Activated CD4-positive, alpha-beta T cell treated with anti-CD3 and anti-CD28 coated beads for 36 hours (primary cell): ENCODE data around the gene CPNE5. TPM values are rescaled to one million over a fixed set of nuclear protein-coding genes. Genes with fewer than 3 reads are reported as not detected.

Experiments
- ATAC-seq: fragments of 200-7000 bp; cut with Tn5 transposase; one replicate; pipeline ENCODE4 v1.10.0; 2021; ENCODE audit warnings: mild to moderate bottlenecking, moderate library complexity
- CTCF ChIA-PET: fragments of 350-600 bp; sonication (Branson Sonifier 250); formaldehyde crosslinking; loops from one replicate; lab custom pipeline; 2021; ENCODE audit warnings: antibody characterized with exemption; lab: Charles Lee
- POLR2A ChIA-PET: fragments of 350-600 bp; sonication (Branson Sonifier 250); formaldehyde crosslinking; loops from one replicate; lab custom pipeline; 2021; ENCODE audit warnings: antibody characterized with exemption, inconsistent platforms; lab: Charles Lee
- DNase-seq: peaks from one replicate; pipeline ENCODE4 v3.0.0-alpha.2; 2020
- H3K27ac Mint-ChIP-seq: one replicate; pipeline ENCODE4 v1.8.0; 2021; ENCODE audit warnings: mixed read lengths
- H3K27me3 Mint-ChIP-seq: one replicate; pipeline ENCODE4 v1.8.0; 2021; ENCODE audit warnings: mixed read lengths
- H3K36me3 Mint-ChIP-seq: one replicate; pipeline ENCODE4 v1.8.0; 2021; ENCODE audit warnings: low read depth, mixed read lengths
- H3K4me1 Mint-ChIP-seq: one replicate; pipeline ENCODE4 v1.8.0; 2021; ENCODE audit warnings: mixed read lengths
- H3K4me3 Mint-ChIP-seq: one replicate; pipeline ENCODE4 v1.8.0; 2021; ENCODE audit warnings: mild to moderate bottlenecking, moderate library complexity, mixed read lengths
- H3K9me3 Mint-ChIP-seq: one replicate; pipeline ENCODE4 v1.8.0; 2021; ENCODE audit warnings: low read depth, mixed read lengths
- intact Hi-C, 2 experiments: fragments of 100-400 bp; cut with DNase I in 1 of 2; cut with micrococcal nuclease in 1 of 2; formaldehyde crosslinking; loops; one replicate each; pipeline versions ENCODE4 v1.14.2 to v1.15.1; 2022 to 2024; cut with DNase I, micrococcal nuclease
- total RNA-seq, 2 experiments: library from RNA; stranded (reverse); gene quantifications; one replicate each; pipeline ENCODE4 v1.2.3, GENCODE V29; 2021

The CPNE5 gene
- total RNA-seq, 2 experiments from 2014 or later, result 1.1 to 1.3 TPM

DNA sequence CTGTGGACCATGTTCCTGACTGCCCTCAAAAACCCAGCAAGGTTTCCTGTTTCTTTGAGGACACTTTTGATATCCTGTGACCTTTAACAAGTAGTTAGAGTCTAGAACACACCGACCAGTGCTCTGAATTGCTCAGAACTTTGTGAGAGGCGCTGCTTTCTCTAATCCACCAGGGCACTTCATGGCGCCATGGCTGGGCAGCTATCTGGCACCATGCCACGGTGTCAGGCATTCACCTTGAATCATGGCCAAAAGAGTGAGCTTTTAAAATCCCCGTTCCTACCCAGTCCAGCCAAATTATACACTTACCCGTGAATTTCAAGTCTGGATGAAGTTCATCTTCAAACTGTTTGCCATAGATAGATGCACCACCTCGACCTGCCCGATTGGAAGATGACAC, 17.0 kb upstream of the CPNE5 start:
- Mint-ChIP-seq H3K9me3 (no peaks in the 10 kb centered on the region), H3K36me3 (peaks cover 46% of the 10 kb centered on the region), H3K27ac (no peak overlapping the region), H3K4me1 (peaks cover 2% of the 10 kb centered on the region), H3K4me3 (no peak overlapping the region), H3K27me3 (no peaks in the 10 kb centered on the region)
- intact Hi-C loops, result no loop called here
- POLR2A ChIA-PET, result no interaction called here
- CTCF ChIA-PET, result interaction anchor here (1.3 kb wide), 1 partner anchor 10 kb away, joined by 3 read pairs; no protein-coding TSS in a partner anchor
- ATAC-seq, result no peak
- no peak for DNase-seq

DNA sequence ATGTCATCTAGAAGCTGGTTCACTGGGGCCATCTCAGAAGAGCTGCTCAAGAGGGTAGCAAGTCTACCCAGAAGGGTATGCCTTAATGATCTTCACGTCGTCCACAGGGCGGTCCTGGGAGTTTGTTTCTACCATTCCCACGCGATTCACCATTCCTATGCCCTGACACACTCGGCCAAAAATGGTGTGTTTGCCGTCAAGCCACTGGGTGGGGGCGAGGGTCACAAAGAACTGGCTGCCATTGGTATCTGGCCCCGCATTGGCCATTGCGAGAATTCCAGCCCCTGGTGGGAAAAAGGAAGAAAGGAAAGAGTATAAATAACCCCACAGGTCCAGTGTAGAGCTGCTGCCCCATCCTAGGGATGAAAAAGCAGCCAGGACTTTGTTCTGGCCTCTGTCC, 16.5 kb upstream of the CPNE5 start:
- ATAC-seq, result no peak
- no peaks in the 10 kb centered on the region for H3K27me3 Mint-ChIP-seq
- ChIA-PET CTCF (no interaction called here), POLR2A (interaction anchor here (0.5 kb wide), 1 partner anchor 326 kb away, joined by 4 read pairs; no protein-coding TSS in a partner anchor)
- peaks cover 3% of the 10 kb centered on the region for H3K9me3 Mint-ChIP-seq
- intact Hi-C loops, result no loop called here
- H3K4me1 Mint-ChIP-seq, result peaks cover 2% of the 10 kb centered on the region
- no peak overlapping the region for H3K4me3 Mint-ChIP-seq
- H3K27ac Mint-ChIP-seq, result no peak overlapping the region
- no peak for DNase-seq
- peaks cover 46% of the 10 kb centered on the region for H3K36me3 Mint-ChIP-seq

DNA sequence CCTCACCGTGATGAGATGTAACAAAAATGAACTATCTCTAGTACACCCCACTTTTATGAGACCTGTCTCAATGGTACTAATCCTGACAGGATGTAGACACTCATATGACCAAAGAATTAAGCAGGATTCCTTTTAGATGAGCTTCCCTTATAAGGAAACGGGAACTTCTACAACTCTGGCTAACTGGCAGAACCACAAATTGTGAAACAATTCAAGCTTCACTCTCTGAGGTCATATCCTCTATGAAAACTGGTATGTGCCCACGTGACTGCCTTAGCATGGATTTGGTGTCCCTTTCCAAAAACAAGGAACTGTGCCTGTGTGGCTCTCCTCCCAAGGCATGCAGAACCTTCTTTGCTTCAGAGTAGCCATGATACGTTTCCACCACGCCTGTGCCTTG, 14.1 kb upstream of the CPNE5 start:
- POLR2A ChIA-PET, result no interaction called here
- Mint-ChIP-seq H3K4me3 (no peak overlapping the region), H3K9me3 (peaks cover 4% of the 10 kb centered on the region), H3K27me3 (no peaks in the 10 kb centered on the region), H3K27ac (peak overlapping the region; percentile 20), H3K4me1 (peaks cover 2% of the 10 kb centered on the region), H3K36me3 (peaks cover 50% of the 10 kb centered on the region)
- DNase-seq, result no peak
- CTCF ChIA-PET, result interaction anchor here (0.6 to 6.1 kb wide), 9 partner anchors 10 to 561 kb away, joined by 3 to 60 read pairs (median 4); partner anchors contain the start of gene PPIL1
- intact Hi-C loops, result no loop called here
- no peak for ATAC-seq

DNA sequence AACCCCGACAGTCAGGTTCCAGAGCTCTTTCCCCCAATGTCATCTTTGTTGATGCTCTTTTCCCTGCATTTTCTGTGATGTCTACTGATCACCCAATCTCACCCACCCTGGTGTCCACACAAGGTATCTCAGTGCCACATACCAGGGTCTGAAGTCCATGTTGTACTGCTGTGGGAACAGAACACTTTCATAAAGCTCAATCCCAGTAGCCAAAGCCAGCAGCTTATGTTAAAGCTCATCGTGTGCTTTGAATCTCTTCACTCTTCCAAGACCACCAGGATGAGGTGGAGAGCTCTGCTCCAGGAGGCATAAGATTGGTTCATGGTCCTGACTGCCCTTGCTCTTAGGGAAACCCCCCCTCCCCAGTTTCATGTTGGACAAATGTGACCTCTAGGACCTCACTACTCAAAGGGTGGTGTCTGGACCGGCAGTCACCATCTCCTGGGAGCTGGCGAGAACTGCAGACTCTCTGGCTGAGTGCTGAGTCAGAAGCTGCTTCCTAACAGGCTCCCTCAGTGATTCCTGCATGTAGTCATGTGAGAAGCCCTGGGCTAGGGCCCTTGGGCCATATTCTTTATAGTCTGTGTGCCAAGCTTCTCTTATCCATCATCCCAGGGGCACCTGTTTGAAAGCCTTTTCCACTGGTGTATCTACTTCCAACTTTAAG, 13.4 kb upstream of the CPNE5 start:
- DNase-seq (no peak), ATAC-seq (no peak)
- Mint-ChIP-seq H3K27me3 (no peaks in the 10 kb centered on the region), H3K27ac (peak overlapping the region; percentile 20), H3K9me3 (peaks cover 4% of the 10 kb centered on the region), H3K4me1 (peaks cover 2% of the 10 kb centered on the region), H3K36me3 (peaks cover 50% of the 10 kb centered on the region), H3K4me3 (no peak overlapping the region)
- ChIA-PET POLR2A (no interaction called here), CTCF (interaction anchor here (0.6 to 6.1 kb wide), 17 partner anchors 7 to 1140 kb away, joined by 3 to 60 read pairs (median 5); partner anchors contain the start of gene PPIL1)
- intact Hi-C loops, result no loop called here

DNA sequence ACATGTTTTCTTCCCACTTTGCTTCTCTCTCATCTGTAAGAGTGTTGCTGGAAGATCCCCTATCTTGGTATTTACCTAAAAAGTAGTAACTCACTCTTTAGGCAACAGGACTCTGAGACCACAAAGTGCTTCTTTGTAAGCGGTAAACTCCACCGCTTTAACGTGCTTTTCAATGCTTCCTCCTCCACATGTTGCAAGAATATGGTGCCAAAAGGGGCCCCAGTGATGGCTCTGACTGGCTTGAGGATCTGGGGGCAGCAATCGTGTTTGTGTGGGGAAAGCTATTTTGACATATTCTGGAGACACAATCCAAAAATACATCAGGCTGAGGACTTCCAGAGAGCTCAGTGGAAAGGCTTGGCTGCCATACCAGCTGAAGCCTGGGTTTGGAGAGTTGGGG, 12.4 kb upstream of the CPNE5 start:
- H3K36me3 Mint-ChIP-seq, result peaks cover 45% of the 10 kb centered on the region
- H3K4me3 Mint-ChIP-seq, result no peak overlapping the region
- POLR2A ChIA-PET, result no interaction called here
- DNase-seq, result no peak
- CTCF ChIA-PET, result interaction anchor here (0.6 to 6.1 kb wide), 31 partner anchors 8 to 782 kb away, joined by 3 to 60 read pairs (median 4); partner anchors contain the start of gene PPIL1
- intact Hi-C loops, result loop anchor here (1.0 to 2.0 kb wide), 2 partner anchors 85 kb away; no protein-coding TSS in a partner anchor
- H3K9me3 Mint-ChIP-seq, result peaks cover 4% of the 10 kb centered on the region
- no peaks in the 10 kb centered on the region for H3K27me3 Mint-ChIP-seq
- H3K4me1 Mint-ChIP-seq, result peaks cover 2% of the 10 kb centered on the region
- H3K27ac Mint-ChIP-seq, result no peak overlapping the region
- no peak for ATAC-seq

DNA sequence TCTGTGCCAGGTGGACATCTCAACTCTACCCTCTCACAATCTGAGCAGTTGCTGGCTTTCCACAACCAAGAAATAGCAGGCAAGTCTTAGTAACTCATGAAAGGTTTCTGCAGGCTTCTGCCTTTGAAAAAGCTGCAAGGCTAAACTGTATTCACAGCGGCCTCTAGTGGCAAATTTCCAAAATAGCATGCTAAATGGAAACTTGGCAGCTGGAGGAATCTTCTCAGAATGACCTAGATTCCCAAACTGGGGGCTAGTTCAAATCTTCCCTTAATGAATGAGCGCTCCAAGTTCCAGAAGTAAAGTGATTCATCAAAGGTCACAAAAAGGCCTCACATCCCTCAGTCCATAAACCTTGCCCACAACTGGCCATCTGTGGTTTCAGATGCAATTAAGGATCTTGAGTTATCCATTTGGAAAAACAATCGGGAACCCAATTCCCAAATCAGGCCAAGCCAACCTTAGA, 11.9 kb upstream of the CPNE5 start:
- intact Hi-C loops, result loop anchor here (1.0 to 2.0 kb wide), 2 partner anchors 84 to 85 kb away; no protein-coding TSS in a partner anchor
- Mint-ChIP-seq H3K27ac (no peak overlapping the region), H3K4me1 (peaks cover 2% of the 10 kb centered on the region), H3K9me3 (peaks cover 4% of the 10 kb centered on the region), H3K4me3 (no peak overlapping the region), H3K27me3 (no peaks in the 10 kb centered on the region), H3K36me3 (peaks cover 40% of the 10 kb centered on the region)
- CTCF ChIA-PET, result interaction anchor here (0.6 to 6.1 kb wide), 31 partner anchors 9 to 1209 kb away, joined by 3 to 60 read pairs (median 4); partner anchors contain the start of gene PPIL1
- ATAC-seq, result peak; percentile 23
- POLR2A ChIA-PET, result no interaction called here
- DNase-seq, result peak; percentile 56

DNA sequence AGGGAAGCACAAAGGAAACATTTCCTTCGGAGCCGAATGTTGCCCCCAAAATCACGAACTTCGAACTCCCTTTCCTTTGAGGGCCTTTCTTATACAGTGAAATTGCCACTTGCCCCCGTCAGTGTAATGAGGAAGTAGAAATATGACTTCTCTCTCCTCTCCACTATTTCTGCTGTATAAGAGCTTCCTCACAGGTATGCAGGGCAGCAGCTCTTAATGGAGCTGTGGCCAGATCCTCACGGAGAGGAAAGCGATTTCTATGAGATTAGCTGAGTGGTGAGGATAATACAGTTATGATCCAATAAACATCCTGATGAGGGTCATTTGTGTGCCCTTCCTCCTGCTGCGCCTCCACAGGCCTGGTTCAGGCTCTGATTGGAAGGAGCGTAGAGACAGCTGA, 10.8 kb upstream of the CPNE5 start:
- CTCF ChIA-PET, result interaction anchor here (0.6 to 6.1 kb wide), 12 partner anchors 8 to 168 kb away, joined by 3 to 60 read pairs (median 12); no protein-coding TSS in a partner anchor
- intact Hi-C loops, result loop anchor here in 1 of 2 experiments (2.0 kb wide), 1 partner anchor 83 kb away; no protein-coding TSS in a partner anchor
- H3K27me3 Mint-ChIP-seq, result no peaks in the 10 kb centered on the region
- peaks cover 4% of the 10 kb centered on the region for H3K9me3 Mint-ChIP-seq
- ATAC-seq (no peak), DNase-seq (no peak)
- H3K4me1 Mint-ChIP-seq, result peaks cover 2% of the 10 kb centered on the region
- peaks cover 34% of the 10 kb centered on the region for H3K36me3 Mint-ChIP-seq
- H3K4me3 Mint-ChIP-seq, result no peak overlapping the region
- POLR2A ChIA-PET, result no interaction called here
- H3K27ac Mint-ChIP-seq, result no peak overlapping the region

DNA sequence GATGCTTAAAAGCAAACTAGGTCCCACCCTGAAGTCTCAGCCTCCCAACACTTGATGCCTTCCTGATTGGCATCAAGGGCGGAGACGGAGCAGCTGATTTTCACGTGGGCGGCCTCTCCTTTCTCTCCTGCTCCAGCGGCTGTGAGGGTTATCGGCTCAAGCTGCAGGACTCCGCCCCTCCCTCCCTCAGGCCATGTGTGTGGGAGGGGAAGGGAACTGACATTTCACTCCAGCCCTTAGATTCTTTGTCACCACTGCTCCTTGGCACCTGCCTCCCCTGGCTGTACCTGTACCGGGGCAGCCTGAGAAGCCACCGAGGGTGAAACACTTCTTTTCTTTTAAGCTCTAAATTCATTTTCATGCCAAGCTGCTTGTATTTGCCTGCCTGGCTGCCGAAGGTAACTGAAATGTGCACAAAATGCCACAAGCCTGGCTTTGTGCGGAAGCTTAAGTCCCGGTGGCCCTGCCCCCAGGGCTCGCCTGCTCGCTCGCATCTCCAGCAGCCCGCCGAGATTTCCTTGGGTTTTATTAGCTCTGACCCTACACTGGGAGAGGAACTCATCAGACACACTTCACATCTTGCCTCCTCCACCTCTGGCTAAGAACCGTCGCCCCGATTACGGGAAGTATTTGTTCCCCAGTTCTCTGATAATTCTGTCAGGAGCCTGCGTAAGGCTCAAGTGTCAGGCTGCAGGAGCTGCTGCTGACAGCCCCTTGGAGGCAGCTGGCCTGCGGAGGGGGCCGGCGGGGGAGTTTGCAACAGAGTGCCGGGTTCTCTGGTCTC, 9.6 kb upstream of the CPNE5 start:
- no peak overlapping the region for H3K4me3 Mint-ChIP-seq
- CTCF ChIA-PET, result interaction anchor here (0.6 to 6.1 kb wide), 20 partner anchors 8 to 754 kb away, joined by 3 to 60 read pairs (median 4); no protein-coding TSS in a partner anchor

DNA sequence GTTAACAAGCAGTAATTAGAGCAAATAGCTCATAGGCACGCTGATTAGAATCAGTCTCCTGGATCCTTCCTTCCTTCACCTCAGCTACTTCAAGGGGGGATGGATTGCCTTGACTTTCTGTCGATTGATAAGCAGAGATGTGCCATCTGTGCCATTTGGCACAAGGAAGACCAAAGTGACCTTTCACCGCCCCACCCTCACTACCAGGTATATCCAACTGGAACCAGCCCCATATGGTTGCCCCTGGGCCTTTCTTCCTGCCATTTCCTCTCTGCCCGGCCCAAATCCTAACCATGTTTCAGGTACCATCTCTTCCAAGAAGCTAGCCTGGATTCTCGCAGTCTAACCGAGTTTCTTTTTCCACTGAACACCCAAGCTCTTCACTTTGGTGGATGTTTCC, 8.7 kb upstream of the CPNE5 start:
- peaks cover 21% of the 10 kb centered on the region for H3K36me3 Mint-ChIP-seq
- intact Hi-C loops, result no loop called here
- ChIA-PET CTCF (interaction anchor here (0.6 to 6.1 kb wide), 8 partner anchors 15 to 753 kb away, joined by 3 to 60 read pairs (median 4); no protein-coding TSS in a partner anchor), POLR2A (interaction anchor here (1.5 kb wide), 2 partner anchors 18 to 27 kb away, joined by 3 read pairs; partner anchors contain the start of gene PPIL1)
- H3K4me1 Mint-ChIP-seq, result peaks cover 2% of the 10 kb centered on the region
- no peak overlapping the region for H3K4me3 Mint-ChIP-seq
- H3K27me3 Mint-ChIP-seq, result no peaks in the 10 kb centered on the region
- no peak overlapping the region for H3K27ac Mint-ChIP-seq
- ATAC-seq (no peak), DNase-seq (no peak)
- peaks cover 4% of the 10 kb centered on the region for H3K9me3 Mint-ChIP-seq

More for the DNA sequence above, 9.6 kb upstream of the CPNE5 start:
- no peak for ATAC-seq
- DNase-seq, result no peak
- POLR2A ChIA-PET, result interaction anchor here (0.6 to 1.5 kb wide), 3 partner anchors 19 to 79 kb away, joined by 3 read pairs; partner anchors contain the start of gene PPIL1
- Mint-ChIP-seq H3K27ac (no peak overlapping the region), H3K36me3 (peaks cover 29% of the 10 kb centered on the region), H3K9me3 (peaks cover 4% of the 10 kb centered on the region), H3K27me3 (no peaks in the 10 kb centered on the region), H3K4me1 (peaks cover 2% of the 10 kb centered on the region)
- intact Hi-C loops, result no loop called here

DNA sequence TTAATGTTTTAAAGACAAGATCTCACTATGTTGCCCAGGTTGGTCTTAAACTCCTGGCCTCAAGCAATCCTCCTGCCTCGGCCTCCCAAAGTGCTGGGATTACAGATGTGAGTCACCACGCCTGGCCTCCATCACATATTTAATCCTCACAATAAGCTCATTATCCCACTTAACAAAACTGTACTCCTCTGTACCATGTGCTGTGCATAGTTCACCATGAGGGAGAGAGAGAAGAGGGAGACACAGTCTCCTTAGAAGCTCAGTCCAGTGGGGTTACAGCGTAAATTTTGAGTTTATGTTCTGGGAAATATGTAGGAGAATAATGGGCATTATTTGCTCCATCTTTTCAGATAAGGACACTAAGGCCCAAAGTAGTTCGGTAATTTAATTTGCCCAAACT, 7.9 kb upstream of the CPNE5 start:
- H3K9me3 Mint-ChIP-seq, result peaks cover 4% of the 10 kb centered on the region
- no peak overlapping the region for H3K4me3 Mint-ChIP-seq
- ChIA-PET POLR2A (interaction anchor here (0.5 to 1.5 kb wide), 2 partner anchors 17 to 802 kb away, joined by 3 to 7 read pairs; no protein-coding TSS in a partner anchor), CTCF (interaction anchor here (0.8 to 1.1 kb wide), 2 partner anchors 187 to 232 kb away, joined by 3 to 9 read pairs; no protein-coding TSS in a partner anchor)
- H3K27ac Mint-ChIP-seq, result no peak overlapping the region
- H3K4me1 Mint-ChIP-seq, result peaks cover 2% of the 10 kb centered on the region
- ATAC-seq, result no peak
- H3K27me3 Mint-ChIP-seq, result no peaks in the 10 kb centered on the region
- intact Hi-C loops, result no loop called here
- no peak for DNase-seq
- H3K36me3 Mint-ChIP-seq, result peaks cover 20% of the 10 kb centered on the region

DNA sequence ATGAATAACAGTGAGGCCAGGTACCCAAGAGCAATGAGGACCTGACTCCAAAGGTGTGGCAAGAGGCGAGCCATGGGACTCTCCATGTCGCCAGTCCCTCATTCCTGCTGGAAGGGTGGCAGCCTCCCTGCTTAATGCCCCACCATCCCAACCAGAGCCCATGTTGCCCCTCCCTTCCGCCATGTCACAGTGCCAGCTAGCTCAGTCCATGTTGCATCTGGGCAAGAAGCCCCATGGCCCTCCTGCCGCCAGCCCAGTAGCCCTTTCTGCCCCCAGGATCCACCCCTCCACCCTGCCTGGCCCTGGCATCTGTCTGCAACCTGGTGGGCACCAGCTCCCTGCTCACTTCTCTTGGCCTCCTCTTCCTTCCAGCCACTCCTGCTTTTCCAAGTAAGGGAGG, 6.0 kb upstream of the CPNE5 start:
- Mint-ChIP-seq H3K4me3 (no peak overlapping the region), H3K9me3 (no peaks in the 10 kb centered on the region), H3K36me3 (peaks cover 3% of the 10 kb centered on the region), H3K27me3 (peaks cover 7% of the 10 kb centered on the region), H3K27ac (no peak overlapping the region), H3K4me1 (peaks cover 7% of the 10 kb centered on the region)
- ChIA-PET POLR2A (no interaction called here), CTCF (interaction anchor here (0.6 to 1.0 kb wide), 2 partner anchors 75 to 379 kb away, joined by 3 read pairs; no protein-coding TSS in a partner anchor)
- intact Hi-C loops, result no loop called here
- ATAC-seq, result no peak
- DNase-seq, result no peak
